ENCODE measurements around the gene COMMD8. TPM values are rescaled to one million over a fixed set of nuclear protein-coding genes. Genes with fewer than 3 reads are reported as not detected.

COMMD8 gene
- total RNA-seq, 1 donor from 2014 or later = 33.7 TPM

GRCh38 chr4:47478804-47479203, 15.3 kb upstream of the COMMD8 start:
- no peak for DNase-seq (ENCODE audit: low read depth)
- Histone ChIP-seq H3K27me3 (ENCODE audit: control insufficient read depth, insufficient read depth, low read length) (no peaks in the 10 kb centered on the region), H3K4me3 (ENCODE audit: low read depth, low read length) (no peak overlapping the region), H3K36me3 (ENCODE audit: control insufficient read depth, insufficient read depth, low read length) (no peaks in the 10 kb centered on the region)
- no peak for TF ChIP-seq CTCF (IDR thresholded peaks at IDR 0.05; ENCODE audit: insufficient read depth, low read length, poor library complexity, severe bottlenecking)

- Histone ChIP-seq H3K36me3 (ENCODE audit: control insufficient read depth, insufficient read depth, low read length) (no peaks in the 10 kb centered on the region), H3K4me3 (ENCODE audit: low read depth, low read length) (no peak overlapping the region), H3K27me3 (ENCODE audit: control insufficient read depth, insufficient read depth, low read length) (no peaks in the 10 kb centered on the region)
- no peak for TF ChIP-seq CTCF (IDR thresholded peaks at IDR 0.05; ENCODE audit: insufficient read depth, low read length, poor library complexity, severe bottlenecking)
- no peak for DNase-seq (ENCODE audit: low read depth)
Observed at GRCh38 chr4:47475411-47475810, 11.9 kb upstream of the COMMD8 start.

- no peak for DNase-seq (ENCODE audit: low read depth)
- no peak for TF ChIP-seq CTCF (IDR thresholded peaks at IDR 0.05; ENCODE audit: insufficient read depth, low read length, poor library complexity, severe bottlenecking)
- H3K4me3 ChIP-seq (ENCODE audit: low read depth, low read length) = no peak overlapping the region
Observed at GRCh38 chr4:47474799-47475198, 11.3 kb upstream of the COMMD8 start.

GRCh38 chr4:47473141-47473750, 9.7 kb upstream of the COMMD8 start:
- H3K36me3 ChIP-seq (ENCODE audit: control insufficient read depth, insufficient read depth, low read length) = no peaks in the 10 kb centered on the region
- no peaks in the 10 kb centered on the region for H3K27me3 ChIP-seq (ENCODE audit: control insufficient read depth, insufficient read depth, low read length)
- no peak overlapping the region for H3K4me3 ChIP-seq (ENCODE audit: low read depth, low read length)
- no peak for TF ChIP-seq CTCF (IDR thresholded peaks at IDR 0.05; ENCODE audit: insufficient read depth, low read length, poor library complexity, severe bottlenecking)
- DNase-seq (ENCODE audit: low read depth) = no peak

More at GRCh38 chr4:47474799-47475198, 11.3 kb upstream of the COMMD8 start:
- Histone ChIP-seq H3K36me3 (ENCODE audit: control insufficient read depth, insufficient read depth, low read length) (no peaks in the 10 kb centered on the region), H3K27me3 (ENCODE audit: control insufficient read depth, insufficient read depth, low read length) (no peaks in the 10 kb centered on the region)

- DNase-seq (ENCODE audit: low read depth) = no peak
- H3K27me3 ChIP-seq (ENCODE audit: control insufficient read depth, insufficient read depth, low read length) = no peaks in the 10 kb centered on the region
- TF ChIP-seq CTCF (IDR thresholded peaks at IDR 0.05; ENCODE audit: insufficient read depth, low read length, poor library complexity, severe bottlenecking) = no peak
- no peak overlapping the region for H3K4me3 ChIP-seq (ENCODE audit: low read depth, low read length)
- H3K36me3 ChIP-seq (ENCODE audit: control insufficient read depth, insufficient read depth, low read length) = no peaks in the 10 kb centered on the region
Observed at GRCh38 chr4:47471591-47471990, 8.1 kb upstream of the COMMD8 start.

- no peak for TF ChIP-seq CTCF (IDR thresholded peaks at IDR 0.05; ENCODE audit: insufficient read depth, low read length, poor library complexity, severe bottlenecking)
- H3K36me3 ChIP-seq (ENCODE audit: control insufficient read depth, insufficient read depth, low read length) = no peaks in the 10 kb centered on the region
- no peaks in the 10 kb centered on the region for H3K27me3 ChIP-seq (ENCODE audit: control insufficient read depth, insufficient read depth, low read length)
- H3K4me3 ChIP-seq (ENCODE audit: low read depth, low read length) = no peak overlapping the region
- DNase-seq (ENCODE audit: low read depth) = no peak
Observed at GRCh38 chr4:47471064-47471463, 7.6 kb upstream of the COMMD8 start.
